Activated naive CD8-positive, alpha-beta T cell treated with anti-CD3 and anti-CD28 coated beads, Interleukin-2, amount 50 U/mL, for 16 hours (primary cell): ENCODE data around the gene DGKZ.

Source experiments
- DNase-seq: peaks from one replicate; pipeline ENCODE4 v3.0.0-alpha.2; 2020; ENCODE audit warnings: low read depth, low spot score

Gene DGKZ

DNA sequence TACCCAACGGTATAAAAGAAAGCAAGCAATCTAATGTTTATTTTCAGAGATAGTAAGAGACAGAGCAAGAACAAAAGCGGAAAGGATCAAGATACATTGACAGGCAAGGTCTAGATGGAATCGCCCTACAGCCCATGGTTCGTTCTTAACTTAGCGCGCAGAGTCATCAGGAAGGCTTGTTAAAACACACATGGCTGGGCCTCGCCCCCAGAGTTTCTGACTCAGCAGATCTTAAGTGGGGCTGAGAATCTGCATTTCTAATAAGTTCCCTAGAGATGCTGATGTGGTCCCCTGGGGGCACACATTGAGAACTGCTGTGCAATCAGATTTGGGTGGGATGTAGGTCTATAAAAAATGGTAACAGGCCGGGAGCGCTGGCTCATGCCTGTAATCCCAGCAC lies 80.1 kb downstream of the DGKZ start:
- no peak for DNase-seq

DNA sequence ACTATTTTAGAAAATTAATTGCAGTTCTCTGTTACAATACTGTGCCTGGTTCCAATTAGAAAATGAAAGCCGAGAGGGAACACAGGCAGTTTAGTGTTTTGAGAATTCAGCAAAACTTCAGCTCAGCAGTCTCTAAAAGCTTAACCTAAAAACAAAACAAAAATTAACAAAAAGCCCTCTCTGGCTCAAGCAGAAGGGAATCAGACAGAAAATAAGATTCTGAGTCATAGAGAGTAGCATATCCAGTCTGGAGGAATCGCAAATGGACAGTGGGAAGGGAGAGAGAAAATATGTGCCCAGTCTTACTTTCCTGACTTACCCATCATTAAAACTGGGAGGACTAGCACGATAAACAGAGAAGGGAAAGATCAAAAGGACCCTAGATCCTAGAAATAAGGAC lies 82.5 kb downstream of the DGKZ start:
- DNase-seq = no peak
